A549 (cell line): Measurements from ENCODE around the gene MAGI1.

Experiments used
- CTCF ChIP-seq: fragments of >200 bp; sonication (Bioruptor Twin); formaldehyde crosslinking; IDR thresholded peaks from 3 replicates; pipeline ENCODE4 v1.5.1; 2016
- KDM1A ChIP-seq: fragments of 200-600 bp; sonication (generic); IDR thresholded peaks from 2 replicates; pipeline ENCODE4 v1.6.1; 2016; ENCODE audit warnings: low read depth, mild to moderate bottlenecking
- POLR2A ChIP-seq: IDR thresholded peaks from 2 replicates; pipeline ENCODE4 v1.6.1; 2012; ENCODE audit warnings: mild to moderate bottlenecking, low read length
- POLR2AphosphoS2 ChIP-seq: conservative IDR thresholded peaks from 2 replicates; pipeline ENCODE4 v1.6.1; 2012; ENCODE audit warnings: low read length, improper control_type of control experiment, inconsistent platforms
- RAD21 ChIP-seq, 2 experiments: fragments of >200 bp in 1 of 2; sonication (Bioruptor Twin) in 1 of 2; formaldehyde crosslinking in 1 of 2; IDR thresholded peaks in 1 of 2; conservative IDR thresholded peaks in 1 of 2; 2 replicates in 1 of 2; 3 replicates in 1 of 2; pipeline ENCODE4 v1.6.1; 2012 to 2018; ENCODE audit warnings: inconsistent platforms in 1 of 2
- TF ChIP-seq, protein P1 (sequence below): IDR thresholded peaks from 2 replicates; pipeline ENCODE4 v1.6.1; 2012

- no peak for TF ChIP-seq CTCF
- no peak for TF ChIP-seq KDM1A
- TF ChIP-seq POLR2A = no peak
- TF ChIP-seq, protein P1, sequence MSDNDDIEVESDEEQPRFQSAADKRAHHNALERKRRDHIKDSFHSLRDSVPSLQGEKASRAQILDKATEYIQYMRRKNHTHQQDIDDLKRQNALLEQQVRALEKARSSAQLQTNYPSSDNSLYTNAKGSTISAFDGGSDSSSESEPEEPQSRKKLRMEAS = no peak
- TF ChIP-seq RAD21 (conservative IDR thresholded peaks at IDR 0.05 in 1 of 2, IDR thresholded peaks at IDR 0.05 in 1 of 2) = no peak
- no peak for TF ChIP-seq POLR2AphosphoS2
Measured at GRCh38 chr3:65907232-65908130, 131.2 kb downstream of the MAGI1 start.
